ENCODE results near the gene SYCP2L. TPM values are rescaled to one million over a fixed set of nuclear protein-coding genes. Genes with fewer than 3 reads are reported as not detected.

SYCP2L gene
- polyA plus RNA-seq, 2 of the 4 experiments (the other 2 are of a cell fraction): 2.6 to 13.5 TPM

DNA sequence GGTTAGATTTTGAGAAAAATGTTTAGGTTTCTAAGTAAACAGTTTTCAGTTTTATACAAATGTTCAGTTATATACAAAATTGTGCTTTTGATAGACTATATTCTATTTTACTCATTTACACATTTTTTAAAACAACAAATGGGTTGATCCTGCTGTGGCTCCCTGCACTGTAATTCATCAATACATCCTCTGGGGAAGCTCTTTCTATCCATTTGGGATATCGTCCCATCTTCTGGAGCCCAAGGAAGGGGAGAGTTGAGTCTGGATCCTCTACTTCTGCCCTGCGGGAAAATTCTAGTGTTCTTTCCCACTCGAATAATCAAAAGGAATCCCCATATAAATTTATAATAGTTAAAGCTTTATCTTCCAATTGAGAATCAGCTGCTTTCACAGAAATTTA, 75.0 kb downstream of the SYCP2L start (continued):
- TF ChIP-seq, protein P1, sequence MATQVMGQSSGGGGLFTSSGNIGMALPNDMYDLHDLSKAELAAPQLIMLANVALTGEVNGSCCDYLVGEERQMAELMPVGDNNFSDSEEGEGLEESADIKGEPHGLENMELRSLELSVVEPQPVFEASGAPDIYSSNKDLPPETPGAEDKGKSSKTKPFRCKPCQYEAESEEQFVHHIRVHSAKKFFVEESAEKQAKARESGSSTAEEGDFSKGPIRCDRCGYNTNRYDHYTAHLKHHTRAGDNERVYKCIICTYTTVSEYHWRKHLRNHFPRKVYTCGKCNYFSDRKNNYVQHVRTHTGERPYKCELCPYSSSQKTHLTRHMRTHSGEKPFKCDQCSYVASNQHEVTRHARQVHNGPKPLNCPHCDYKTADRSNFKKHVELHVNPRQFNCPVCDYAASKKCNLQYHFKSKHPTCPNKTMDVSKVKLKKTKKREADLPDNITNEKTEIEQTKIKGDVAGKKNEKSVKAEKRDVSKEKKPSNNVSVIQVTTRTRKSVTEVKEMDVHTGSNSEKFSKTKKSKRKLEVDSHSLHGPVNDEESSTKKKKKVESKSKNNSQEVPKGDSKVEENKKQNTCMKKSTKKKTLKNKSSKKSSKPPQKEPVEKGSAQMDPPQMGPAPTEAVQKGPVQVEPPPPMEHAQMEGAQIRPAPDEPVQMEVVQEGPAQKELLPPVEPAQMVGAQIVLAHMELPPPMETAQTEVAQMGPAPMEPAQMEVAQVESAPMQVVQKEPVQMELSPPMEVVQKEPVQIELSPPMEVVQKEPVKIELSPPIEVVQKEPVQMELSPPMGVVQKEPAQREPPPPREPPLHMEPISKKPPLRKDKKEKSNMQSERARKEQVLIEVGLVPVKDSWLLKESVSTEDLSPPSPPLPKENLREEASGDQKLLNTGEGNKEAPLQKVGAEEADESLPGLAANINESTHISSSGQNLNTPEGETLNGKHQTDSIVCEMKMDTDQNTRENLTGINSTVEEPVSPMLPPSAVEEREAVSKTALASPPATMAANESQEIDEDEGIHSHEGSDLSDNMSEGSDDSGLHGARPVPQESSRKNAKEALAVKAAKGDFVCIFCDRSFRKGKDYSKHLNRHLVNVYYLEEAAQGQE (IDR thresholded peaks at IDR 0.05): no peak
- TF ChIP-seq EP300 (IDR thresholded peaks at IDR 0.05): no peak
- no peak for TF ChIP-seq HOXA7 (CRISPR knock-in tag; IDR thresholded peaks at IDR 0.05)
- no peak for TF ChIP-seq NFE2L2 (conservative IDR thresholded peaks at IDR 0.05; ENCODE audit: low read length)
- TF ChIP-seq RFX5 (IDR thresholded peaks at IDR 0.05): no peak
- TF ChIP-seq, protein P2, sequence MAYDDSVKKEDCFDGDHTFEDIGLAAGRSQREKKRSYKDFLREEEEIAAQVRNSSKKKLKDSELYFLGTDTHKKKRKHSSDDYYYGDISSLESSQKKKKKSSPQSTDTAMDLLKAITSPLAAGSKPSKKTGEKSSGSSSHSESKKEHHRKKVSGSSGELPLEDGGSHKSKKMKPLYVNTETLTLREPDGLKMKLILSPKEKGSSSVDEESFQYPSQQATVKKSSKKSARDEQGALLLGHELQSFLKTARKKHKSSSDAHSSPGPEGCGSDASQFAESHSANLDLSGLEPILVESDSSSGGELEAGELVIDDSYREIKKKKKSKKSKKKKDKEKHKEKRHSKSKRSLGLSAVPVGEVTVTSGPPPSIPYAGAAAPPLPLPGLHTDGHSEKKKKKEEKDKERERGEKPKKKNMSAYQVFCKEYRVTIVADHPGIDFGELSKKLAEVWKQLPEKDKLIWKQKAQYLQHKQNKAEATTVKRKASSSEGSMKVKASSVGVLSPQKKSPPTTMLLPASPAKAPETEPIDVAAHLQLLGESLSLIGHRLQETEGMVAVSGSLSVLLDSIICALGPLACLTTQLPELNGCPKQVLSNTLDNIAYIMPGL (CRISPR knock-in tag; IDR thresholded peaks at IDR 0.05; ENCODE audit: borderline replicate concordance): no peak

DNA sequence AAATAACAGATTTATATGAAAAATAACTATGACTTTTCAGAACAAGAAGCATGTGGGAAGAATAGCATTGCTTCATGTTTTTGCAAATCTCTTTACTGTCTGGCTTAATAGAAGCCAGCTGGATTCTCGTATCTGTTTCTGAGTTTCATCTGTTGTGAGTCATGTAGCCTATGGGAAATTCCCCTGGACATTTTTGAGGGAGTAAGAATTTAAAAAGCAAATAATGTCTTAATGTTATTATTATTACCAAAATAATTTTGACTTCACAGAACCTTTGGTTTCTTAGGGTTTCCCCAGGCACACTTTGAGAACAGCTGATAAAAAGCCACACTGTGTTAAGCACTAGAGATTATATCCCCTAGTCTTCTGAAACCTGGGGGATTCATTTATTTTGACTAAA, 75.8 kb downstream of the SYCP2L start:
- Histone ChIP-seq H3K9me3 (peaks cover 7% of the 10 kb centered on the region; the same call in 1 of the 3 replicates), H3K4me1 (peaks cover 10% of the 10 kb centered on the region; the same call in 2 of the 3 replicates), H3K27ac (no peak overlapping the region), H3K4me2 (peak overlapping the region; percentile 32; the same call in 2 of the 3 replicates), H3K4me3 (no peak overlapping the region)
- CTCF ChIA-PET: interaction anchor here (0.5 to 2.6 kb wide), 2 partner anchors 11 to 104 kb away, joined by 3 to 10 read pairs; no protein-coding TSS in a partner anchor
- ATAC-seq: no peak
- no peak for FAIRE-seq
- TF ChIP-seq HEYL (CRISPR knock-in tag; IDR thresholded peaks at IDR 0.05): no peak
- TF ChIP-seq FOSL2 (IDR thresholded peaks at IDR 0.05): no peak
- peak; percentile 39; the same call in 1 of the 2 replicates for TF ChIP-seq FOSL2 (CRISPR knock-in tag; IDR thresholded peaks at IDR 0.05)
- TF ChIP-seq, protein P3, sequence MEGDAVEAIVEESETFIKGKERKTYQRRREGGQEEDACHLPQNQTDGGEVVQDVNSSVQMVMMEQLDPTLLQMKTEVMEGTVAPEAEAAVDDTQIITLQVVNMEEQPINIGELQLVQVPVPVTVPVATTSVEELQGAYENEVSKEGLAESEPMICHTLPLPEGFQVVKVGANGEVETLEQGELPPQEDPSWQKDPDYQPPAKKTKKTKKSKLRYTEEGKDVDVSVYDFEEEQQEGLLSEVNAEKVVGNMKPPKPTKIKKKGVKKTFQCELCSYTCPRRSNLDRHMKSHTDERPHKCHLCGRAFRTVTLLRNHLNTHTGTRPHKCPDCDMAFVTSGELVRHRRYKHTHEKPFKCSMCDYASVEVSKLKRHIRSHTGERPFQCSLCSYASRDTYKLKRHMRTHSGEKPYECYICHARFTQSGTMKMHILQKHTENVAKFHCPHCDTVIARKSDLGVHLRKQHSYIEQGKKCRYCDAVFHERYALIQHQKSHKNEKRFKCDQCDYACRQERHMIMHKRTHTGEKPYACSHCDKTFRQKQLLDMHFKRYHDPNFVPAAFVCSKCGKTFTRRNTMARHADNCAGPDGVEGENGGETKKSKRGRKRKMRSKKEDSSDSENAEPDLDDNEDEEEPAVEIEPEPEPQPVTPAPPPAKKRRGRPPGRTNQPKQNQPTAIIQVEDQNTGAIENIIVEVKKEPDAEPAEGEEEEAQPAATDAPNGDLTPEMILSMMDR (IDR thresholded peaks at IDR 0.05): no peak
- POLR2A ChIA-PET: no interaction called here
- 7% methylated on average over 1 of the region's 1 CpG for WGBS (ENCODE audit: missing lambda C conversion rate)
- DNase-seq (ENCODE audit: low read depth in 1 of 2, low spot score in 1 of 2): no peak

DNA sequence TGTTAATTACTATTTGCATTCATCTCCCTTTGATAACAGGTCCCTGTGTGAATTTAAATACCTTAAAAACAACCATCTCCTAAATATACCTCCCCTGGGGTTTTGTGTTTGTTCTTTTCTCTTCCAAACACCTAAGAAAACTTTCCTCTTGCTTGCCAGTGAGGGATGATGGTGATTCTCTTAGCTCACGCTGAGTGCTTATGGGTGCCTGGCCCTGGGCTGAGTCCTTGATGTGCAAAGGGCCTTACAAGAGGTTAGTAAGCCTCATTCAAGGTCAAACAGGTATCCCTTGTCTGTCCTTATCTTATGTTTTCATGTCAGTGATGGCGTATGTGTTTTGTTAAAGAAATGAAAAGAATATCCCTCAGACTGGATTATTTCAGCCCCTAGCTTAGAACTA, 76.3 kb downstream of the SYCP2L start:
- ATAC-seq: no peak
- H3K9me3 ChIP-seq: peaks cover 7% of the 10 kb centered on the region; the same call in 1 of the 3 replicates
- H3K4me3 ChIP-seq: no peak overlapping the region
- H3K4me2 ChIP-seq: 0 out of 3 replicates have a peak overlapping the region, but pooled peaks have one; percentile 32
- H3K27ac ChIP-seq: no peak overlapping the region
- 81% methylated on average over 2 of the region's 2 CpGs for WGBS (ENCODE audit: missing lambda C conversion rate)
- ChIA-PET CTCF (interaction anchor here (2.6 kb wide), 1 partner anchor 11 kb away, joined by 10 read pairs; no protein-coding TSS in a partner anchor), POLR2A (no interaction called here)
- no peak for FAIRE-seq
- DNase-seq (ENCODE audit: low read depth in 1 of 2, low spot score in 1 of 2): no peak
- TF ChIP-seq HOXA7 (CRISPR knock-in tag; IDR thresholded peaks at IDR 0.05): no peak
- TF ChIP-seq POLR2A (IDR thresholded peaks at IDR 0.05; ENCODE audit: low read length): no peak
- no peak for TF ChIP-seq RCOR1 (IDR thresholded peaks at IDR 0.05; ENCODE audit: low read depth, low read length)
- no peak for TF ChIP-seq EP300 (IDR thresholded peaks at IDR 0.05)
- TF ChIP-seq, protein P1 (IDR thresholded peaks at IDR 0.05): no peak
- no peak for TF ChIP-seq ZC3H11A (IDR thresholded peaks at IDR 0.05)
- TF ChIP-seq RFX5 (IDR thresholded peaks at IDR 0.05): no peak
- TF ChIP-seq, protein P3 (IDR thresholded peaks at IDR 0.05): no peak
- peaks cover 10% of the 10 kb centered on the region; the same call in 2 of the 3 replicates for H3K4me1 ChIP-seq

Measured in A549 (cell line).